IMR-90 (cell line): Measurements from ENCODE around the gene CDC42BPA.

Experiments used
- BHLHE40 ChIP-seq: fragments of 150-350 bp; IDR thresholded peaks from 2 replicates; pipeline ENCODE4 v1.6.1; 2016; ENCODE audit warnings: mild to moderate bottlenecking, low read depth, low read length
- CEBPB ChIP-seq: IDR thresholded peaks from 2 replicates; pipeline ENCODE4 v1.6.1; 2012; ENCODE audit warnings: low read depth, low read length, improper control_type of control experiment
- CHD1 ChIP-seq: IDR thresholded peaks from 2 replicates; pipeline ENCODE4 v1.6.1; 2012; ENCODE audit warnings: low read depth, low read length, improper control_type of control experiment
- CTCF ChIP-seq: conservative IDR thresholded peaks from 2 replicates; pipeline ENCODE4 v1.5.1; 2012; ENCODE audit warnings: mild to moderate bottlenecking, low read depth, low read length, improper control_type of control experiment
- ELK1 ChIP-seq: fragments of 150-350 bp; IDR thresholded peaks from 2 replicates; pipeline ENCODE4 v1.6.1; 2016; ENCODE audit warnings: low read depth, mild to moderate bottlenecking, low read length, moderate library complexity, borderline replicate concordance
- MAFK ChIP-seq: IDR thresholded peaks from 2 replicates; pipeline ENCODE4 v1.6.1; 2012; ENCODE audit warnings: low read depth, low read length, improper control_type of control experiment
- MXI1 ChIP-seq: IDR thresholded peaks from 2 replicates; pipeline ENCODE4 v1.6.1; 2012; ENCODE audit warnings: low read depth, mild to moderate bottlenecking, low read length, moderate library complexity, borderline replicate concordance
- POLR2A ChIP-seq: IDR thresholded peaks from 2 replicates; pipeline ENCODE4 v1.6.1; 2012; ENCODE audit warnings: mild to moderate bottlenecking, low read depth, low read length
- RAD21 ChIP-seq: IDR thresholded peaks from 2 replicates; pipeline ENCODE4 v1.6.1; 2012; ENCODE audit warnings: low read length, improper control_type of control experiment
- RCOR1 ChIP-seq: IDR thresholded peaks from 2 replicates; pipeline ENCODE4 v1.6.1; 2012; ENCODE audit warnings: mild to moderate bottlenecking, low read length, improper control_type of control experiment; ENCODE audit not compliant: insufficient replicate concordance
- RFX5 ChIP-seq: IDR thresholded peaks from 2 replicates; pipeline ENCODE4 v1.8.0; 2012; ENCODE audit warnings: low read depth, mild to moderate bottlenecking, low read length, moderate library complexity
- SMC3 ChIP-seq: fragments of 150-350 bp; IDR thresholded peaks from 2 replicates; pipeline ENCODE4 v1.6.1; 2016; ENCODE audit warnings: low read depth, mild to moderate bottlenecking, antibody characterized with exemption, low read length, moderate library complexity
- USF2 ChIP-seq: fragments of 150-350 bp; IDR thresholded peaks from 2 replicates; pipeline ENCODE4 v1.6.1; 2017; ENCODE audit warnings: mild to moderate bottlenecking, antibody characterized with exemption, low read length, low read depth

- TF ChIP-seq CTCF (no peak), POLR2A (no peak), CEBPB (no peak), MXI1 (no peak), RCOR1 (no peak), RFX5 (no peak), BHLHE40 (no peak), RAD21 (no peak), MAFK (no peak), USF2 (no peak), CHD1 (no peak), SMC3 (no peak), ELK1 (no peak)
Measured at GRCh38 chr1:226974544-226975258, 343.6 kb downstream of the CDC42BPA start.
